Fibroblast of skin of abdomen (primary cell): ENCODE data around the gene RBM20.
"Not testable (repeated sequence)": the region's sequence is repeated elsewhere in the genome, so short reads cannot be mapped to it uniquely, and the experiment has no call there.

Experiments
- DNase-seq: peaks from one replicate; pipeline ENCODE4 v3.0.0-alpha.2; 2013

The RBM20 gene

GRCh38 chr10:110858297-110858934 lies 214.3 kb downstream of the RBM20 start:
- DNase-seq: no peak

DNA sequence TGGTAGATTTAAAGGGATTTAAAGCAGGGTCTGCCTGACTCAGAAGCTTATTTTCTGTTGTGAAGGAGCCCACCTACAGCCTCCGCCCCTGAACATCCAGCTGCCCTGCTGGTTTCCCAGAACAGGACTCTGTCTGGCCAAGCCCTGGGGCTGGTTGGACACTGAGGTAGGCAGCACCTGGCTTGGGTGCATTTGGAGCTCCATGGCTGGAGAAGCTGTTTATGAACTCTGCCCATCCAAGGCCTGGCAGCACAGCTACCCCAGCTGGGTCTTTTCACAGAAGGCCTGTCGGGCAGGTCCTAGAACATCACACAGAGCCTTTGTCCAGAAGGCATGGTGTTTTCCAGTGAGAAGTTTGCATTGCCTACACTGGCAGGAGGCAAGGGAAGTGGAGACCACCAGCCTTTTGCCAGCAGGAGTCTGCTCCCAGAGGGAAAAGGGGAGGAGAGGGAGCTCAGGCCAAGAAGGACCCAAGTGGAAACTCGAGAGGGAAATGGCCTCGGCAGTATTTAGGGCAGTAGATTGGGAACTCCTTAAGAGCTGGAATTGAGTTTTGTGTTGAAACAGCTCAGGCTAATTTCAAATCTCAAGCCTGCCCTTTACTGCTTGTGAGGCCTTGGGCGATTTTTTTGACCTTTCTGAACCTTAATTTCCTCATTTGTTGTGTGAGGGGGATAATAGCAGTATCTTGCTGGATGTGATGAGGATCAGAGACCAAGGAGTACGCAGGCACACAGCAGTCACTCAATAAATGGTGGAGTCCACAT lies 215.3 kb downstream of the RBM20 start:
- DNase-seq: no peak

DNA sequence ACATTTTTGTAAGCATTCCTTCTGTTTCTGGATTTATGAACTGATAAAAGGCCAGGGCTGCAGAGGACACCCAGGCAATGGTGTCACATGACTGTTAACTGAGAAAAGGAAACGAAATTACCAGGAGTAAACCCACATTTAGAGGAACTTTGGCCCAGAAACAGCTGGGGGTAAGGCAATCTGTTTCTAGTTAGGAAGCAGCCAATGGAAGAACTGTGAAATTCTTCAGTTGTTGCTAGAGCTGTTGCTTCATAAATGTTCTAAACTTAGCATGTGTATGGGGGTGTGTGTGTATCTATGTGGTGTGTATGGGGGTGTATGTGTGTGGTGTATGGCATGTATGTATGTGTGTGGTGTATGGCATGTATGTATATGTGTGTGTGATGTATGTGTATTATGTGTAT lies 215.8 kb downstream of the RBM20 start:
- peak; percentile 93 for DNase-seq

GRCh38 chr10:110860576-110861241 lies 216.6 kb downstream of the RBM20 start:
- no peak for DNase-seq

- no peak for DNase-seq
Measured at GRCh38 chr10:110861476-110861875, 217.3 kb downstream of the RBM20 start.

GRCh38 chr10:110861930-110862649 lies 218.0 kb downstream of the RBM20 start:
- no peak for DNase-seq

GRCh38 chr10:110862961-110863360 lies 218.8 kb downstream of the RBM20 start:
- DNase-seq: no peak

DNA sequence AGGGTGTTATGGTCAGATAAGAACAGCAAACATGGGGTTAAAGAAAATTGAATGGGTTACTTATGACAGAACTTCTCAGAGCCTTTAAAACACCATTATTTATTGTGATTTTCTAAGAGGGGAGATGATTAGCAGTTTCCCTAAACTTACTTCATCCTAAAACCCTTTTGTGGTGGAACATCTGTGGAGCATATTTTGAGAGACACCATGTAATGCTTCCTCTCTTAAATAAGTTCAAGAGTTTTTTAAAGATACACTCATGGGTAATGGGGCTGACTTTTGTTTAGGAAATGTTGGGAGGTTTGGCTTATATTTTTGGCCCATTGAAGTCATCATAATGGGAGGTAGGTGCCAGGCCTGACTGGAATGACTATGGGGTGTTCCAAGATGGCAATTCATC lies 219.2 kb downstream of the RBM20 start:
- peak; percentile 49 for DNase-seq

DNA sequence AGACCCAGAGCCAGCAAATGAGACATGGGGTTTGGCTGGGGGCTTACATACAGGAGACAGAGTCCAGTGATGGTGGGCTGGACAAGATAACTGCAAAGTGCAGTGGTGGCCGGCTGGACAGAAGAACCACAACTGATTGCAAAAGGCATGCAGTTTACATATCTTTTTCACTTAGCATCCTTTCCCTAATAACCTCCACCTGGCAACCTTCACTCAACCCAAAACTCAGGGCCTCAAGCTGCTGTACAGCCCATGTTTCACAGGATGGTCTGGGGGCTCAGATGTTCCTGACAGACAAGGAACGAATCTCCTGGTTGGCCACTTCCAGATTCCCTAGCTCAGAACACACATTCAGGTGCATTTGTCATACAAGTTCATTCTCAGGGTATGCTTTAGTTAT lies 219.8 kb downstream of the RBM20 start:
- no peak for DNase-seq

- DNase-seq: no peak
Measured at GRCh38 chr10:110864662-110865140, 220.6 kb downstream of the RBM20 start.

DNA sequence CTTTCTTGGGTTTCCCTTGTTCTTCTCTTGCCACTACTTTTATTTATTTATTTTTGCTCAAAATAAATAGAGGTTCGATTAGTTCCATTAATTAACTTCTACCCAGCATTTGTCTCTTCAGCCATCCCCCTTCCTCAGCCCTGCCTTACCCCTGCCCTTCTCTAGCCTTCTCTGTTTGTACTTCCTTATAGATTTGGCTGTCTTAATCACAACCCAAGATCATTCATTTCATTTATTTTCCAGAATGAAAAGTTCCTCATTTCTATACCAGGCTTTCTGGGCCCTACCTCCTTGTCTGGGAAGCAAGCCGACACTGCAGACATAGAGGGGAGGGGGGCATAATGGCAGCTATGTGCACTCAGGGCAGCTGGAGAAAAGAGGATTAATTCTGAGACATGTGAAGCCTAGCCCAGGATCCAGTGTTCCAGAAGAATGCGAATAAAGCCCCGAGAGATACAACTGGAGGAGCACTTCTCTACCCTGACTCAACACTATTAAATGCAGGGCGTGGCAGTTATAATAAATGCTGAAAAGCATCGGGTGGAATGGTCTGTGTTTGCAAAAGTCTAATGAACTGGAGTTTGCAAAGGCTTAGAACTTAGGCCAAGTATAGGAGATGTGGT lies 221.2 kb downstream of the RBM20 start:
- peak; percentile 81 for DNase-seq

GRCh38 chr10:110865809-110866482 lies 221.8 kb downstream of the RBM20 start:
- DNase-seq: peak; percentile 26

GRCh38 chr10:110867011-110867806 lies 223.1 kb downstream of the RBM20 start:
- not testable (repeated sequence) for DNase-seq

- no peak for DNase-seq
Measured at GRCh38 chr10:110867807-110868465, 223.8 kb downstream of the RBM20 start.

DNA sequence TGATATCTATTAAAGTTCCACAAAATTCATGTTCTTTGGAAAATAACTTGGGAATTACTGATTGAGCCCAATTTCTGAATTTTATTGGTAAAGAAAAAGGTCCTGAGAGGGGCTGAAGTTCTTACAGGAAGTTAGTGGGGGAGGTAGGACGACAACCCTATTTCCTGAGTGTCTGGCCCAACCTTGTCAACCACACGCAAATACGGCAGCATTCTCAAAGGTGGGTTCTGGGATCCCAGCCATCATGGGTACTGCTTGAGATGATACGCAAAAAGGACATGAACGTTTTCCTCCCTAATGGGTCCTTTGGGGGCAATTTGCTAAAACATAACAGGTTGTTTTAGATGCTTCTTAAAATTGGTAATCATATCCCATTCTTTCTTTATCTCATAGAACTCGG lies 224.8 kb downstream of the RBM20 start:
- DNase-seq: no peak

- peak; percentile 20 for DNase-seq
Measured at GRCh38 chr10:110870823-110871297, 226.7 kb downstream of the RBM20 start.

DNA sequence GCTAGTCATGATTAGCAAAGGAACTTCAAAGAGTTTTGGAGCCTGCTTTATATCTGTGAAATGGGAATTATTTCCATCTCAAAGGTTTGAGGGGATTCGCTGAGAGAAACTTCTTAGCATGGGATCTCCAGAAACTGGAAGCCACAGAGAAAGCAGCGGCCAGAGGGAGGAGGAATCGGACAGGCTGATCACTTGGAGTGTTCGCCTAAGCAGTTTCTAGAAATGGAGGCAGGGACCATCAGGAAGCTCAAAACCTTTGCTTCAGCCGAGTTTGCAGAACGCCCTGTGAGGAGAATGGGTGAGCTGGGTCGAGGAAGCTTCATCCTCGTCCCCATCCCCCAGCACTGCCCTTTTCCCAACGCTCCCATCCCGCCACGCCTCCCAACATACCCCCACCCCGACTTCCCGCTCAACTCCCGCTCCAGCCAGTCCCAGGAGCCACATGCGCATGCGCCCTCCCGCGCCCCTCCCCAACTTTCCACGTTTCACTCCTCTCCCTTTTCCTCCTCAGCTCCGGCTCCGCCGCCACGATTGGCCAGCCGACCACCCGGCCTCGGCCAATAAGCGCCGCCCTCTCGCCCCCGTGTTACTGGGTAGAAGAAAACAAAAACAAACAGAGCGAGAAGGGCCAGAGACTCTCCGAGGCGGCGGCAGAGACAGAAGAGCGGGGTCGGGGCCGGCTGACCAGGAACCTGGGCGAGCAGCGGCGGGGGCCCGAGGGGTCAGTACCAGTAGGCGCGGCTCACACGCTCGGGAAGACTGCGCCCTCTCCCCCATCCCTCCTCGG lies 227.4 kb downstream of the RBM20 start, which contains the start of gene PDCD4:
TSS of gene PDCD4 (plus strand) at position 631 of the 787 bp plus-strand sequence. CDS start 4,100 bp downstream, outside the sequence.
- peak; percentile 99 for DNase-seq

- peak; percentile 86 for DNase-seq
Measured at GRCh38 chr10:110872145-110872983, 228.2 kb downstream of the RBM20 start.
